Measurements from ENCODE around the gene ARL6IP4.

ARL6IP4 gene

GRCh38 chr12:122990961-122991622 lies 10.6 kb downstream of the ARL6IP4 start:
- DNase-seq (ENCODE audit: low spot score), result no peak

- DNase-seq (ENCODE audit: low spot score), result no peak
Observed at GRCh38 chr12:122991623-122992275, 11.3 kb downstream of the ARL6IP4 start.

- no peak for DNase-seq (ENCODE audit: low spot score)
Observed at GRCh38 chr12:122992386-122992785, 11.9 kb downstream of the ARL6IP4 start.

- DNase-seq (ENCODE audit: low spot score), result no peak
Observed at GRCh38 chr12:122994140-122994675, 13.7 kb downstream of the ARL6IP4 start.

- no peak for DNase-seq (ENCODE audit: low spot score)
Observed at GRCh38 chr12:122994781-122995502, 14.5 kb downstream of the ARL6IP4 start.

- no peak for DNase-seq (ENCODE audit: low spot score)
Observed at GRCh38 chr12:122995503-122996187, 15.2 kb downstream of the ARL6IP4 start.

- DNase-seq (ENCODE audit: low spot score), result no peak
Observed at GRCh38 chr12:122996188-122996601, 15.7 kb downstream of the ARL6IP4 start.

- no peak for DNase-seq (ENCODE audit: low spot score)
Observed at GRCh38 chr12:122996621-122997342, 16.3 kb downstream of the ARL6IP4 start.

- no peak for DNase-seq (ENCODE audit: low spot score)
Observed at GRCh38 chr12:122997343-122998250, 17.1 kb downstream of the ARL6IP4 start.

- DNase-seq (ENCODE audit: low spot score), result no peak
Observed at GRCh38 chr12:122998316-122998715, 17.8 kb downstream of the ARL6IP4 start.

- DNase-seq (ENCODE audit: low spot score), result peak; percentile 36
Observed at GRCh38 chr12:122999196-122999946, 18.9 kb downstream of the ARL6IP4 start.

GRCh38 chr12:122999986-123000420 lies 19.5 kb downstream of the ARL6IP4 start:
- no peak for DNase-seq (ENCODE audit: low spot score)

- DNase-seq (ENCODE audit: low spot score), result no peak
Observed at GRCh38 chr12:123000578-123000977, 20.1 kb downstream of the ARL6IP4 start.

- no peak for DNase-seq (ENCODE audit: low spot score)
Observed at GRCh38 chr12:123001464-123001863, 21.0 kb downstream of the ARL6IP4 start.

GRCh38 chr12:123003257-123003656 lies 22.8 kb downstream of the ARL6IP4 start:
- DNase-seq (ENCODE audit: low spot score), result no peak

GRCh38 chr12:123004287-123004686 lies 23.8 kb downstream of the ARL6IP4 start:
- DNase-seq (ENCODE audit: low spot score), result no peak

GRCh38 chr12:123005081-123005626 lies 24.7 kb downstream of the ARL6IP4 start:
- DNase-seq (ENCODE audit: low spot score), result no peak

GRCh38 chr12:123006977-123007376 lies 26.5 kb downstream of the ARL6IP4 start:
- DNase-seq (ENCODE audit: low spot score), result no peak

- DNase-seq (ENCODE audit: low spot score), result no peak
Observed at GRCh38 chr12:123010110-123010509, 29.6 kb downstream of the ARL6IP4 start.

Data from pons (tissue), 1 donor.